ENCODE results near the gene PRAMEF20.

PRAMEF20 gene

GRCh38 chr1:13462682-13463081, 52.4 kb downstream of the PRAMEF20 start:
- DNase-seq (ENCODE audit: low spot score), result no peak

- DNase-seq (ENCODE audit: low spot score), result no peak
These were observed 55.3 kb downstream of the PRAMEF20 start for GRCh38 chr1:13465515-13465914.

GRCh38 chr1:13469343-13469742, 59.1 kb downstream of the PRAMEF20 start:
- DNase-seq (ENCODE audit: low spot score), result no peak
